ENCODE results near the gene NUSAP1. TPM values are rescaled to one million over a fixed set of nuclear protein-coding genes. Genes with fewer than 3 reads are reported as not detected.

The NUSAP1 gene
- total and polyA plus RNA-seq, 10 of the 15 experiments (the other 5 are each of a cell fraction or from before 2014, with no cell fraction given): 158 to 315 (median 229) TPM

DNA sequence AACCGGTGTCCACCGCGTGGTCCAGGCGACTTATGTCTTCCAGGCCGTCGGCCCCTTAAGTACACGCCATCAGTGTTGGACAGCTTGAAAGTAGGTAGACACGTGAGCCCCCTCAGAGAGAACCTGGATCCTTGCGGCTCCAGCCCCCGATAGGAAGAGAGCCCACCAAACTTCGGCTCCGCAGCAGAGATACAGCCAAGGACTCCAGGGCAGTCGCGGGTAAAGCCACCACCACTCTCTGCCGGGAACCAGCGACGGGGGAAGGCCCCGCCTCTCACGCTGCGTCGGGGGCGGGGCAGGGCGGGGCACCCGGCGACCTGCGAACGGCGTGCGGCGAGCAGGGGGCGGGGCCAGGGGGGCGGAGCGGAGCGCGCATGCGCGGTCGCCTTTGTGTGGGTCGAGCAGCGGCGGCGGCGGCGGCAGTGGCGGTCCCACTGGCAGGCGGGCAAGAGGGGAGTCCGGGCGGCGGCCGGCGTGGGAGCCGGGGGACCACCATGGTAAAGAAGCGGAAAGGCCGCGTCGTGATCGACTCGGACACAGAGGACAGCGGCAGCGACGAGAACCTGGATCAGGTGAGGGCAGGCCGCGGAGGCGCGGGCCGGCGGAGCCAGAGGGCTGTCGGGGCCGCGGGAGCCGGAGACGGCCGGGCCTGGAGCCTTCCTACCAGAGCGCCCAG lies 84.2 kb downstream of the NUSAP1 start, which contains the start of gene RTF1 (continued):
- TF ChIP-seq MYC (IDR thresholded peaks at IDR 0.05; ENCODE audit: insufficient read depth, insufficient read length, insufficient replicate concordance, low read length, severe bottlenecking) (peak; percentile 77), CHD2 (IDR thresholded peaks at IDR 0.05; ENCODE audit: borderline replicate concordance, low read depth, low read length) (0 out of 2 replicates have a peak, but pooled peaks have one; percentile 35), TARDBP (IDR thresholded peaks at IDR 0.05; ENCODE audit: borderline replicate concordance) (0 out of 2 replicates have a peak, but pooled peaks have one; percentile 49), RAD21 (IDR thresholded peaks at IDR 0.05; ENCODE audit: insufficient read depth, low read depth, low read length) (no peak), POU2F2 (IDR thresholded peaks at IDR 0.05; ENCODE audit: borderline replicate concordance, low read depth, low read length) (0 out of 3 replicates have a peak, but pooled peaks have one; percentile 9), CEBPZ (IDR thresholded peaks at IDR 0.05; ENCODE audit: low read depth, low read length) (no peak), YY1 (IDR thresholded peaks at IDR 0.05; ENCODE audit: low read depth, low read length) (peak; percentile 50; the same call in 1 of the 2 replicates), TCF12 (IDR thresholded peaks at IDR 0.05; ENCODE audit: low read depth, low read length) (peak; percentile 10; the same call in 1 of the 2 replicates), IKZF1 (conservative IDR thresholded peaks at IDR 0.05) (peak; percentile 71), REST (IDR thresholded peaks at IDR 0.05; ENCODE audit: low read depth, low read length) (no peak), NBN (IDR thresholded peaks at IDR 0.05) (peak; percentile 54; the same call in 1 of the 2 replicates), SUZ12 (IDR thresholded peaks at IDR 0.05; ENCODE audit: unreplicated experiment) (no peak), USF2 (IDR thresholded peaks at IDR 0.05; ENCODE audit: borderline replicate concordance, low read depth, low read length) (peak; percentile 7; the same call in 1 of the 2 replicates)
- TF ChIP-seq, protein P1, sequence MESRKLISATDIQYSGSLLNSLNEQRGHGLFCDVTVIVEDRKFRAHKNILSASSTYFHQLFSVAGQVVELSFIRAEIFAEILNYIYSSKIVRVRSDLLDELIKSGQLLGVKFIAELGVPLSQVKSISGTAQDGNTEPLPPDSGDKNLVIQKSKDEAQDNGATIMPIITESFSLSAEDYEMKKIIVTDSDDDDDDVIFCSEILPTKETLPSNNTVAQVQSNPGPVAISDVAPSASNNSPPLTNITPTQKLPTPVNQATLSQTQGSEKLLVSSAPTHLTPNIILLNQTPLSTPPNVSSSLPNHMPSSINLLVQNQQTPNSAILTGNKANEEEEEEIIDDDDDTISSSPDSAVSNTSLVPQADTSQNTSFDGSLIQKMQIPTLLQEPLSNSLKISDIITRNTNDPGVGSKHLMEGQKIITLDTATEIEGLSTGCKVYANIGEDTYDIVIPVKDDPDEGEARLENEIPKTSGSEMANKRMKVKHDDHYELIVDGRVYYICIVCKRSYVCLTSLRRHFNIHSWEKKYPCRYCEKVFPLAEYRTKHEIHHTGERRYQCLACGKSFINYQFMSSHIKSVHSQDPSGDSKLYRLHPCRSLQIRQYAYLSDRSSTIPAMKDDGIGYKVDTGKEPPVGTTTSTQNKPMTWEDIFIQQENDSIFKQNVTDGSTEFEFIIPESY (IDR thresholded peaks at IDR 0.05): no peak
- TF ChIP-seq, protein P2, sequence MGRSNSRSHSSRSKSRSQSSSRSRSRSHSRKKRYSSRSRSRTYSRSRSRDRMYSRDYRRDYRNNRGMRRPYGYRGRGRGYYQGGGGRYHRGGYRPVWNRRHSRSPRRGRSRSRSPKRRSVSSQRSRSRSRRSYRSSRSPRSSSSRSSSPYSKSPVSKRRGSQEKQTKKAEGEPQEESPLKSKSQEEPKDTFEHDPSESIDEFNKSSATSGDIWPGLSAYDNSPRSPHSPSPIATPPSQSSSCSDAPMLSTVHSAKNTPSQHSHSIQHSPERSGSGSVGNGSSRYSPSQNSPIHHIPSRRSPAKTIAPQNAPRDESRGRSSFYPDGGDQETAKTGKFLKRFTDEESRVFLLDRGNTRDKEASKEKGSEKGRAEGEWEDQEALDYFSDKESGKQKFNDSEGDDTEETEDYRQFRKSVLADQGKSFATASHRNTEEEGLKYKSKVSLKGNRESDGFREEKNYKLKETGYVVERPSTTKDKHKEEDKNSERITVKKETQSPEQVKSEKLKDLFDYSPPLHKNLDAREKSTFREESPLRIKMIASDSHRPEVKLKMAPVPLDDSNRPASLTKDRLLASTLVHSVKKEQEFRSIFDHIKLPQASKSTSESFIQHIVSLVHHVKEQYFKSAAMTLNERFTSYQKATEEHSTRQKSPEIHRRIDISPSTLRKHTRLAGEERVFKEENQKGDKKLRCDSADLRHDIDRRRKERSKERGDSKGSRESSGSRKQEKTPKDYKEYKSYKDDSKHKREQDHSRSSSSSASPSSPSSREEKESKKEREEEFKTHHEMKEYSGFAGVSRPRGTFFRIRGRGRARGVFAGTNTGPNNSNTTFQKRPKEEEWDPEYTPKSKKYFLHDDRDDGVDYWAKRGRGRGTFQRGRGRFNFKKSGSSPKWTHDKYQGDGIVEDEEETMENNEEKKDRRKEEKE (IDR thresholded peaks at IDR 0.05): no peak

Measured in GM12878 (cell line).